H1 (cell line): ENCODE results near the gene ULK1. TPM values are rescaled to one million over a fixed set of nuclear protein-coding genes. Genes with fewer than 3 reads are reported as not detected.

Experiments used
- BCL11A ChIP-seq, 2 experiments: IDR thresholded peaks; one replicate each; pipeline ENCODE4 v1.6.1; 2011; ENCODE audit warnings: low read depth in 2 of 2, low read length in 2 of 2, mild to moderate bottlenecking in 2 of 2
- FOSL1 ChIP-seq: IDR thresholded peaks from 2 replicates; pipeline ENCODE4 v1.6.1; 2011; ENCODE audit warnings: mild to moderate bottlenecking, low read depth, low read length, moderate library complexity; ENCODE audit not compliant: insufficient read depth
- JUN ChIP-seq: IDR thresholded peaks from 2 replicates; pipeline ENCODE4 v1.6.1; 2011; ENCODE audit warnings: low read depth, mild to moderate bottlenecking, improper control_type of control experiment, low read length
- RXRA ChIP-seq: IDR thresholded peaks from 2 replicates; pipeline ENCODE4 v1.6.1; 2011; ENCODE audit warnings: low read depth, mild to moderate bottlenecking, low read length, moderate library complexity; ENCODE audit not compliant: insufficient read depth
- SAP30 ChIP-seq: fragments of 300-600 bp; sonication (generic); IDR thresholded peaks from 2 replicates; pipeline ENCODE4 v1.7.1; 2012; ENCODE audit warnings: low read length, moderate library complexity, mild to moderate bottlenecking, inconsistent platforms; ENCODE audit not compliant: insufficient read depth, insufficient replicate concordance
- TEAD4 ChIP-seq: IDR thresholded peaks from 2 replicates; pipeline ENCODE4 v1.6.1; 2012; ENCODE audit warnings: low read depth, low read length, inconsistent platforms, mixed read lengths
- YY1 ChIP-seq: IDR thresholded peaks from 2 replicates; pipeline ENCODE4 v1.6.1; 2011; ENCODE audit warnings: low read depth, mild to moderate bottlenecking, low read length
- polyA plus RNA-seq, 7 experiments: library from polyadenylated mRNA; depleted of rRNA in 3 of 7; stranded (reverse) in 5 of 7; unstranded in 2 of 7; fragments of >200 nt in 5 of 7; fragments of 200-250 nt in 2 of 7; gene quantifications; 1 replicate in 5 of 7; 2 replicates in 1 of 7; 4 replicates in 1 of 7; pipeline versions ENCODE4 v1.2.1 to v1.2.3, GENCODE V29; 2011 to 2013; ENCODE audit warnings: missing spikeins in 2 of 7, mixed read lengths in 2 of 7
- total RNA-seq: library from RNA; stranded (reverse); fragmentation: NEBNext Ultra II Directional; extraction: Animal tissue kit (Norgen Biotek cat#: 25700); gene quantifications from 2 replicates; pipeline ENCODE4 v1.2.1, GENCODE V29; 2021
- TF ChIP-seq, protein P1 (sequence below): fragments of 300-600 bp; sonication (generic); IDR thresholded peaks from 2 replicates; pipeline ENCODE4 v1.7.1; 2012; ENCODE audit warnings: low read length, moderate library complexity, mild to moderate bottlenecking, inconsistent platforms; ENCODE audit not compliant: insufficient replicate concordance
- TF ChIP-seq, protein P2 (sequence below): IDR thresholded peaks from 2 replicates; pipeline ENCODE4 v1.6.1; 2012; ENCODE audit warnings: low read length, inconsistent platforms

The ULK1 gene
- total and polyA plus RNA-seq, 2 of the 8 experiments (the other 6 are each of a cell fraction or from before 2014, with no cell fraction given): 13.0 to 44.1 TPM

DNA sequence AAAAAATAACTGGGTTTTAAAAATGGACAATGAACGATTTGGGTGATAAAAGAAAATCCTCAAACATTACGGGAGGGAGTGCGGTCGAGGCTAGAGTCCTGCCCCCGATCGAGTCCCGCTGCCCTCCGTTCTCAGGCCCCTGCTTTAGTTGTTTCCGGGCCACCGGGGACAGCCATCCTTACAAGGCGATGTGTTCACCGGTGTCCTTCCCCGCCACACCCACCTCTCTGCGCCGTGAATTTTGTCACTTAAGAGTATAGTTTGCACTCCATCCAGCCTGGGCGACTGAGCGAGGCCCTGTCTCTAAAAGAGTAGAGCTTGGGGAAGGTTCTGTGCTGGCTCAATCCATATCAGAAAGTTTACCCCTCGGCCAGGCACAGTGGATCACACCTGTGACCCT is 2.9 kb downstream of the ULK1 start (continued):
- TF ChIP-seq, protein P1, sequence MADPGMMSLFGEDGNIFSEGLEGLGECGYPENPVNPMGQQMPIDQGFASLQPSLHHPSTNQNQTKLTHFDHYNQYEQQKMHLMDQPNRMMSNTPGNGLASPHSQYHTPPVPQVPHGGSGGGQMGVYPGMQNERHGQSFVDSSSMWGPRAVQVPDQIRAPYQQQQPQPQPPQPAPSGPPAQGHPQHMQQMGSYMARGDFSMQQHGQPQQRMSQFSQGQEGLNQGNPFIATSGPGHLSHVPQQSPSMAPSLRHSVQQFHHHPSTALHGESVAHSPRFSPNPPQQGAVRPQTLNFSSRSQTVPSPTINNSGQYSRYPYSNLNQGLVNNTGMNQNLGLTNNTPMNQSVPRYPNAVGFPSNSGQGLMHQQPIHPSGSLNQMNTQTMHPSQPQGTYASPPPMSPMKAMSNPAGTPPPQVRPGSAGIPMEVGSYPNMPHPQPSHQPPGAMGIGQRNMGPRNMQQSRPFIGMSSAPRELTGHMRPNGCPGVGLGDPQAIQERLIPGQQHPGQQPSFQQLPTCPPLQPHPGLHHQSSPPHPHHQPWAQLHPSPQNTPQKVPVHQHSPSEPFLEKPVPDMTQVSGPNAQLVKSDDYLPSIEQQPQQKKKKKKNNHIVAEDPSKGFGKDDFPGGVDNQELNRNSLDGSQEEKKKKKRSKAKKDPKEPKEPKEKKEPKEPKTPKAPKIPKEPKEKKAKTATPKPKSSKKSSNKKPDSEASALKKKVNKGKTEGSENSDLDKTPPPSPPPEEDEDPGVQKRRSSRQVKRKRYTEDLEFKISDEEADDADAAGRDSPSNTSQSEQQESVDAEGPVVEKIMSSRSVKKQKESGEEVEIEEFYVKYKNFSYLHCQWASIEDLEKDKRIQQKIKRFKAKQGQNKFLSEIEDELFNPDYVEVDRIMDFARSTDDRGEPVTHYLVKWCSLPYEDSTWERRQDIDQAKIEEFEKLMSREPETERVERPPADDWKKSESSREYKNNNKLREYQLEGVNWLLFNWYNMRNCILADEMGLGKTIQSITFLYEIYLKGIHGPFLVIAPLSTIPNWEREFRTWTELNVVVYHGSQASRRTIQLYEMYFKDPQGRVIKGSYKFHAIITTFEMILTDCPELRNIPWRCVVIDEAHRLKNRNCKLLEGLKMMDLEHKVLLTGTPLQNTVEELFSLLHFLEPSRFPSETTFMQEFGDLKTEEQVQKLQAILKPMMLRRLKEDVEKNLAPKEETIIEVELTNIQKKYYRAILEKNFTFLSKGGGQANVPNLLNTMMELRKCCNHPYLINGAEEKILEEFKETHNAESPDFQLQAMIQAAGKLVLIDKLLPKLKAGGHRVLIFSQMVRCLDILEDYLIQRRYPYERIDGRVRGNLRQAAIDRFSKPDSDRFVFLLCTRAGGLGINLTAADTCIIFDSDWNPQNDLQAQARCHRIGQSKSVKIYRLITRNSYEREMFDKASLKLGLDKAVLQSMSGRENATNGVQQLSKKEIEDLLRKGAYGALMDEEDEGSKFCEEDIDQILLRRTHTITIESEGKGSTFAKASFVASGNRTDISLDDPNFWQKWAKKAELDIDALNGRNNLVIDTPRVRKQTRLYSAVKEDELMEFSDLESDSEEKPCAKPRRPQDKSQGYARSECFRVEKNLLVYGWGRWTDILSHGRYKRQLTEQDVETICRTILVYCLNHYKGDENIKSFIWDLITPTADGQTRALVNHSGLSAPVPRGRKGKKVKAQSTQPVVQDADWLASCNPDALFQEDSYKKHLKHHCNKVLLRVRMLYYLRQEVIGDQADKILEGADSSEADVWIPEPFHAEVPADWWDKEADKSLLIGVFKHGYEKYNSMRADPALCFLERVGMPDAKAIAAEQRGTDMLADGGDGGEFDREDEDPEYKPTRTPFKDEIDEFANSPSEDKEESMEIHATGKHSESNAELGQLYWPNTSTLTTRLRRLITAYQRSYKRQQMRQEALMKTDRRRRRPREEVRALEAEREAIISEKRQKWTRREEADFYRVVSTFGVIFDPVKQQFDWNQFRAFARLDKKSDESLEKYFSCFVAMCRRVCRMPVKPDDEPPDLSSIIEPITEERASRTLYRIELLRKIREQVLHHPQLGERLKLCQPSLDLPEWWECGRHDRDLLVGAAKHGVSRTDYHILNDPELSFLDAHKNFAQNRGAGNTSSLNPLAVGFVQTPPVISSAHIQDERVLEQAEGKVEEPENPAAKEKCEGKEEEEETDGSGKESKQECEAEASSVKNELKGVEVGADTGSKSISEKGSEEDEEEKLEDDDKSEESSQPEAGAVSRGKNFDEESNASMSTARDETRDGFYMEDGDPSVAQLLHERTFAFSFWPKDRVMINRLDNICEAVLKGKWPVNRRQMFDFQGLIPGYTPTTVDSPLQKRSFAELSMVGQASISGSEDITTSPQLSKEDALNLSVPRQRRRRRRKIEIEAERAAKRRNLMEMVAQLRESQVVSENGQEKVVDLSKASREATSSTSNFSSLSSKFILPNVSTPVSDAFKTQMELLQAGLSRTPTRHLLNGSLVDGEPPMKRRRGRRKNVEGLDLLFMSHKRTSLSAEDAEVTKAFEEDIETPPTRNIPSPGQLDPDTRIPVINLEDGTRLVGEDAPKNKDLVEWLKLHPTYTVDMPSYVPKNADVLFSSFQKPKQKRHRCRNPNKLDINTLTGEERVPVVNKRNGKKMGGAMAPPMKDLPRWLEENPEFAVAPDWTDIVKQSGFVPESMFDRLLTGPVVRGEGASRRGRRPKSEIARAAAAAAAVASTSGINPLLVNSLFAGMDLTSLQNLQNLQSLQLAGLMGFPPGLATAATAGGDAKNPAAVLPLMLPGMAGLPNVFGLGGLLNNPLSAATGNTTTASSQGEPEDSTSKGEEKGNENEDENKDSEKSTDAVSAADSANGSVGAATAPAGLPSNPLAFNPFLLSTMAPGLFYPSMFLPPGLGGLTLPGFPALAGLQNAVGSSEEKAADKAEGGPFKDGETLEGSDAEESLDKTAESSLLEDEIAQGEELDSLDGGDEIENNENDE: no peak
- TF ChIP-seq TEAD4 (no peak), SAP30 (no peak), YY1 (no peak), BCL11A (IDR thresholded peaks at IDR 0.05; ENCODE audit: low read depth in 2 of 2, low read length in 2 of 2) (no peak), JUN (no peak), RXRA (no peak), FOSL1 (no peak)
- TF ChIP-seq, protein P2, sequence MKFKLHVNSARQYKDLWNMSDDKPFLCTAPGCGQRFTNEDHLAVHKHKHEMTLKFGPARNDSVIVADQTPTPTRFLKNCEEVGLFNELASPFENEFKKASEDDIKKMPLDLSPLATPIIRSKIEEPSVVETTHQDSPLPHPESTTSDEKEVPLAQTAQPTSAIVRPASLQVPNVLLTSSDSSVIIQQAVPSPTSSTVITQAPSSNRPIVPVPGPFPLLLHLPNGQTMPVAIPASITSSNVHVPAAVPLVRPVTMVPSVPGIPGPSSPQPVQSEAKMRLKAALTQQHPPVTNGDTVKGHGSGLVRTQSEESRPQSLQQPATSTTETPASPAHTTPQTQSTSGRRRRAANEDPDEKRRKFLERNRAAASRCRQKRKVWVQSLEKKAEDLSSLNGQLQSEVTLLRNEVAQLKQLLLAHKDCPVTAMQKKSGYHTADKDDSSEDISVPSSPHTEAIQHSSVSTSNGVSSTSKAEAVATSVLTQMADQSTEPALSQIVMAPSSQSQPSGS: no peak
